ENCODE measurements around the gene GFRA4.

GRCh38 chr20:3694864-3695263 lies 31.7 kb upstream of the GFRA4 start:
- TF ChIP-seq CREB1 (IDR thresholded peaks at IDR 0.05; ENCODE audit: low read depth) (no peak), REST (IDR thresholded peaks at IDR 0.05; ENCODE audit: low read depth) (no peak), YY1 (IDR thresholded peaks at IDR 0.05; ENCODE audit: low read depth) (no peak), CEBPB (IDR thresholded peaks at IDR 0.05) (no peak), FOXM1 (IDR thresholded peaks at IDR 0.05; ENCODE audit: borderline replicate concordance, low read depth) (no peak), MAX (IDR thresholded peaks at IDR 0.05) (no peak), EP300 (IDR thresholded peaks at IDR 0.05; ENCODE audit: borderline replicate concordance) (no peak), NFIC (IDR thresholded peaks at IDR 0.05) (no peak), TAF1 (IDR thresholded peaks at IDR 0.05; ENCODE audit: low read depth) (no peak), RAD21 (IDR thresholded peaks at IDR 0.05; ENCODE audit: low read depth) (no peak), ZBTB7A (IDR thresholded peaks at IDR 0.05; ENCODE audit: low read depth) (no peak)
